ENCODE measurements around the gene KLC4.
"Not testable (repeated sequence)": the region's sequence is repeated elsewhere in the genome, so short reads cannot be mapped to it uniquely, and the experiment has no call there.

KLC4 gene

GRCh38 chr6:43037197-43037596, 22.2 kb upstream of the KLC4 start:
- no peak for DNase-seq

GRCh38 chr6:43037706-43038105, 21.7 kb upstream of the KLC4 start:
- DNase-seq, result no peak

GRCh38 chr6:43038727-43039126, 20.7 kb upstream of the KLC4 start:
- no peak for DNase-seq

- DNase-seq, result no peak
These were observed 18.7 kb upstream of the KLC4 start for GRCh38 chr6:43040542-43041257.

DNA sequence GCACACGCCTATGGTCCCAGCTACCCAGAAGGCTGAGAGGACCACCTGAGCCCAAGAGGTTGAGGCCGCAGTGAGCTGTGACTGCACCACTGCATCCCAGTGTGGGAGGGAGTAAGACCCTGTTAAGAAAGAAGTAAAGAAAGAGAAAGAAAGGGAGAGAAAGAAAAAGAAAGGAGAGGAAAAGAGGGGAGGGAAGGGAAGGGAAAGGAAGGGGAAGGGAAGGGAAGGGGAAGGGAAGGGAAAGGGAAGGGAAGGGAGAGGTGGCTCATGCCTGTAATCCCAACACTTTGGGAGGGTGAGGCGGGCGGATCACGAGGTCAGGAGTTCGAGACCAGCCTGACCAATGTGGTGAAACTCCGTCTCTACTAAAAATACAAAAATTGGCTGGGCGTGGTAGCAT, 18.0 kb upstream of the KLC4 start:
- not testable (repeated sequence) for DNase-seq

- no peak for DNase-seq
These were observed 16.1 kb upstream of the KLC4 start for GRCh38 chr6:43043310-43043709.

- no peak for DNase-seq
These were observed 14.0 kb upstream of the KLC4 start for GRCh38 chr6:43045371-43045930.

DNA sequence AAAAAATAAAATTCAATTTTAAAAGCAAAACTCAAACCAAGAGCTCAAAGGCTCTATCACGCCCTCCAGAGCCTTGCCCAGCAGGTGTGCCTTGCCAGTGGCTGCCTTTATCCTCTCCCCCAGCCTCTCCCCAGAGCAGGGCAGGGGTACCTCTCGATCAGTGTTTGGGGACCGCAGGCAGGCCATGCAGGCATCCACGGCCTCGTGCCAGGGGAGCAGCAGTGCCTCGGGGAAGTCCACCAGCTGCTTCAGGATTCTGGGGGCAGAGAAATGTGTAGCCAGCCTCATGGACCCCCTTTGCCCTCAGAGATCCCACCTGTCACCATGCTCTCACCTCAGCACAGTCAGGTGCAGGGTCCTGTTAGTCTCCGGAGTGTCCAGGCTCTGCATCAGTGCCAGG, 11.4 kb upstream of the KLC4 start:
- DNase-seq, result no peak

- no peak for DNase-seq
These were observed 8.4 kb upstream of the KLC4 start for GRCh38 chr6:43050981-43051380.

DNA sequence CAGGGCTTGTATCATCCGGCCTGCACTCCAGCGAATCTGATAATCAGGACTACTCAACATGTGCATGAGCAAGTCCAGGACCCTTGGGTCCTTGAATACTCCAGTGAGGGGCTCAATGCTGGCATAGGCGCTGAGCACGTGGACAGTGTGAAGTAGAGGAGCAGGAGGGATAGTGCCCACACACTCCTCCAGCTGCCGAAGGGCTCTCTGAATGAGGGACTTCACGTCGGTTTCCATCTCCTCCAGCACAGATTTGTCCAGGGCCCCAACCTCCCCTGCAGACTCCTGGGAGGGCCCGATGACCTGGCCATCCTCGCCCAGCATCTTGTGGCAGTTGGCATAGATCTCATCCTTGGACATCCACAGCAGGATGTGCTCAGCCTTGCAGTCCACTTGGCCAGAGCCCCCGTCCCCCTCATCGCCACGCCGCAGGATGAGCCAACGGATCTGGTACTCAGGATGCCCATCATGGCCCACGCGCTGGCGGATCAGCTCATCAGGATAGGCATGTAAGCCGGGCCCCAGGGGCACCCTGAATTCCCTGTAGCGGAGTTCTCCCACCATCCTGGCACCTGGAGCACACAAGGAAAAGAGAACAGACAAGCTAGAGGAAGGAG, 7.1 kb upstream of the KLC4 start:
- DNase-seq, result no peak

DNA sequence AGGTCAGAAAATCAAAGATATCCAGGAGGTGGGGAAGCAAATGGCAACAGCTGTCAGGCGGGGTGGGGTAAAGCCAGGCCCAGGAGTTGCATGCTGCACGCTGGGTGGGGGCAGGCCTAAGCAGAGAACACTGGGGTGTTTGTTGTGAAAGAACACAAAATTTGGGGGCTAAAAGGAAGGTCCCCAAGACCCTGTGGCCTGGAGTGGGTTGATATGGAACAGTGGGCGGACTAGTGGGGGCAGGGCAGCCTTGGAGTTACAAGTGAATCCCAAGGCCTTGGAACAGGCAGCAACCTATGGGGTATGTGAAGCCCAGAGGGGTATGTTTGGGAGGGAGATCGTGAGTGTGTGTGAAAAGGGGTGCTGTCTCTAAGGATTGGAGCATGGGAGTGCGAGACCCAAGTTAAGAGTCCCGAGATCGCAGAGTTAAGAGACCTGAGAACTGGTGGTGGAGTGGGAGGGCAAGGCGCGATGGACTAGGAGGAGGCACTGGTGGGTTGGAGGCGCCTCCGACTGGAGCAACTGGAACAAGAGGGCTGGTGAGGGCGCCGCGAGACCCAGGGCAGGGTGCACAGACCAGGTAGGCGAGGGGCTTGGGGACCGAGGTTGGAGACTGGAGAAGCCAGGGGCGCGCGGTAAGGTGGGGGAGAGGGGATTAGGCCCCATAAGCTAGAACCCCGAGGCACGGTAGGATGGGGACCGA, 6.4 kb upstream of the KLC4 start:
- DNase-seq, result no peak

DNA sequence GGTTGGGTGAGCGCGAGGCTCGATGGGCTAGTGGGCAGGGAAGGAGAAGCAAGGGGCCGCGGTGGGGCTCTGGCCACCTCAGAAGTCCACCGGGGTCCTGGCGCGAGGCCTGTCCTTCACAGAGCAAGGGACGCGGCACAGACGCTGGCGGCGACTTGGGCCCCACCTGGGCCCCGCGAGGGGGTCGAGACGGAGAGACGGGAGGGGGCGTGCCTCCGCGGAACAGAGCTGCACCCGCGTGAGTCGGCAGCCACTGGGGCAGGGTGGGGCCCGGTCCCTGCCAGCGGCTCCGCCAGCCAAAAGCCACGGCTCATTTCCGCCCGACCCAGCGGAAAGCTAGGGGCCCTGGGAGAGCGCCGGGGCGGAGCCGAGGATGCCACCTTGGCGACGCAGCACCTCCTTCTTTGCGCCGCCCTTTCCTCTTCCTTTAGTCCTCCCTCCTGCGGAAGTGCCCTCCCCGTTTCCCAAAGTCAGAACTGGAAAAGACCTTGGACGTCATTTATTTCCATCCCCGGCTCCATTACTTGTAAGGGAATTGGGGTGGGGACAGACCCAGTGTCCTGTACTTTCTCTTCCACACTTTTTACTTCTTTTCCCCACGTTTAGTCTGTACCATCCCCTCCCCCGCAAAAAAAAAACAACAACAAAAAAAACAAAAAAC, 5.8 kb upstream of the KLC4 start, which contains the start of gene CUL7:
CUL7 (minus strand) TSS at position 307 of the 661 bp plus-strand sequence. CDS start 1,063 bp downstream, outside the sequence.
- DNase-seq, result peak; percentile 97

- no peak for DNase-seq
These were observed 5.1 kb upstream of the KLC4 start for GRCh38 chr6:43054206-43054943.

GRCh38 chr6:43055966-43056365, 3.5 kb upstream of the KLC4 start:
- DNase-seq, result no peak

GRCh38 chr6:43058531-43058930, 900 bp upstream of the KLC4 start:
- DNase-seq, result no peak

- DNase-seq, result no peak
These were observed 763 bp downstream of the KLC4 start for GRCh38 chr6:43060034-43060754.

- no peak for DNase-seq
These were observed 1.6 kb downstream of the KLC4 start for GRCh38 chr6:43060755-43061633.

- no peak for DNase-seq
These were observed 2.4 kb downstream of the KLC4 start for GRCh38 chr6:43061861-43062260.

DNA sequence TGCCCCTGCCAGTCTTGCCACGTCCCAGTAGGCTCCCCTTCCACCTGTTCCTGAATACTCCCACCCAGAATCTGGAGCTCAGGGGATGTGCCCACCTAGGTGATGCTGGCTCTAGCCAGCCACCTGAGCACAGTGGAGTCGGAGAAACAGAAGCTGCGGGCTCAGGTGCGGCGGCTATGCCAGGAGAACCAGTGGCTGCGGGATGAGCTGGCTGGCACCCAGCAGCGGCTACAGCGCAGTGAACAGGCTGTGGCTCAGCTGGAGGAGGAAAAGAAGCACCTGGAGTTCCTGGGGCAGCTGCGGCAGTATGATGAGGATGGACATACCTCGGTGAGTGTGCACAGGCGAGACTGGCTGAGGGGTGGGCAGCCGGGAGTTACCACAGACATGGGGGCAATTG, 3.4 kb downstream of the KLC4 start:
- DNase-seq, result no peak

DNA sequence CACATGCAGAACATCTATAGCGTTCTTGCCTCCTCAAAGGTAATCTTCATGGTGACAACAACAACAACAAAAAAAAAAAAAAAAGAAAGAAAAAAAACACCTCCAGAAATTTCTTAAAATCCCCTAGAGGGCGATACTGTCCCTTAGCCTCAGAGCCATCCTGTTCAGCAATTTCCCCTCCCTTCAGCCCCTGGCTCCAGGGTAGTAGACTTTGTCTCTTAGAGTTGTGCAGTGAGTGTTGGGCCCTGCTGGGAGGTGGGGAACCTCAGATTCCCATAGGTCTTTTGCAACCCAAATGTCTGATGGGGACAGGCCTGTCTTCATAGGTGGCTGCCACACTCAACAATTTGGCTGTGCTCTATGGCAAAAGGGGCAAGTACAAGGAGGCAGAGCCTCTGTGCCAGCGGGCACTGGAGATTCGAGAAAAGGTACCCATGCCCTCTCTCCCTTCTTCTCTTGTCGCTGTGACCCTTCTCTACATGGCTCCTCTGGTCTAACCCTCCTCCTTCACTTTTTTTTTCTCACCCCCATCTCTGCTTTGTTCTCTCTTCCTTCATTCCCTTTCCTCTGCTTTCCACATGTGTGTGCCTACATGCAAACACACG, 10.7 kb downstream of the KLC4 start:
- no peak for DNase-seq
